Stimulated activated CD8-positive, alpha-beta memory T cell treated with anti-CD3 and anti-CD28 coated beads, Interleukin-12 subunit alpha, Interleukin-12 subunit beta, amount 100 ng/mL, for 1 hour (primary cell): ENCODE data around the gene DMXL1.
"Not testable (repeated sequence)": the region's sequence is repeated elsewhere in the genome, so short reads cannot be mapped to it uniquely, and the experiment has no call there.

Experiments
- DNase-seq: peaks from one replicate; pipeline ENCODE4 v3.0.0-alpha.2; 2020; ENCODE audit warnings: low read depth

Gene DMXL1

DNA sequence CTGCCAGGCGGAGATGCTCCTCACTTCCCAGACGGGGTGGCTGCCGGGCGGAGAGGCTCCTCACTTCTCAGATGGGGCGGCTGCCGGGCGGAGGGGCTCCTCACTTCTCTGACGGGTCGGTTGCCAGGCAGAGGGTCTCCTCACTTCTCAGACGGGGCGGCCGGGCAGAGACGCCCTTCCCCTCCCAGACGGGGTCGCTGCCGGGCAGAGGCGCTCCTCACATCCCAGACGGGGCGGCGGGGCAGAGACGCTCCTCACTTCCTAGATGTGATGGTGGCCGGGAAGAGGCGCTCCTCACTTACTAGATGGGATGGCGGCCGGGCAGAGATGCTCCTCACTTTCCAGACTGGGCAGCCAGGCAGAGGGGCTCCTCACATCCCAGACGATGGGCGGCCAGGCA is 51.6 kb downstream of the DMXL1 start:
- not testable (repeated sequence) for DNase-seq

DNA sequence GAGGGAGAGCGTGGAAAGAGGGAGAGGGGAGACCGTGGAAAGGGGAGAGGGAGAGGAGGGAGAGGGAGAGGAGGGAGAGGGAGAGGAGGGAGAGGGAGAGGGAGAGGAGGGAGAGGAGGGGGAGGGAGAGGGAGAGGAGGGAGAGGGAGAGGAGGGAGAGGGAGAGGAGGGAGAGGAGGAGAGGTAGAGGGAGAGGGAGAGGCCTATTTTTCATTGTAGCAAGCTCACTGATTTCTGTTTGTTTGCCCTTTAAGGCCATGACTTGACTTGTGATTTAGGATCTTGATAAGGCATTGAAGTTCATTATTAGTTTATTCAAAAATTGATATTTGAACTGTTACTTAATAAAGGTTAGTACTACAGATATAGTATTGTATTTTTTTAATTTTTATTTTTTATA is 52.4 kb downstream of the DMXL1 start:
- no peak for DNase-seq

DNA sequence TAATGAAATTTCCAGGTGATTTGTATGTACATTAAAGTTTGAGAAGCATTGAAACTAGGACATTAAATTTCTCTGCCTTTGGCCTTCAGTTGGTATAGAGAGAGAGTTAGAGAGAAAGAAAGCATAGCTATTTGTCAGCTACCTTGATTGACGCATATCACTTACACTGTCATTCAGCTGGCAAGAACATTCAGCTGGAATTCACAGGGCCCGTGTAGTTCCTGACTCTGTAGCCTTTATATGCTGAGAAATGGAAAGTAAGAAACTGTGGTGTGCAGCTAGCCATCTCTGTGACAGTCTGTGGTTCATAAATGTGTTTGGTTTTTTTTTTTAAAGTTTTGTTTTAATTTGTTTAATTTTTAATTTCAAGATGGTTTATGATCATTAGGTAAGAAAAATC is 58.9 kb downstream of the DMXL1 start:
- no peak for DNase-seq

DNA sequence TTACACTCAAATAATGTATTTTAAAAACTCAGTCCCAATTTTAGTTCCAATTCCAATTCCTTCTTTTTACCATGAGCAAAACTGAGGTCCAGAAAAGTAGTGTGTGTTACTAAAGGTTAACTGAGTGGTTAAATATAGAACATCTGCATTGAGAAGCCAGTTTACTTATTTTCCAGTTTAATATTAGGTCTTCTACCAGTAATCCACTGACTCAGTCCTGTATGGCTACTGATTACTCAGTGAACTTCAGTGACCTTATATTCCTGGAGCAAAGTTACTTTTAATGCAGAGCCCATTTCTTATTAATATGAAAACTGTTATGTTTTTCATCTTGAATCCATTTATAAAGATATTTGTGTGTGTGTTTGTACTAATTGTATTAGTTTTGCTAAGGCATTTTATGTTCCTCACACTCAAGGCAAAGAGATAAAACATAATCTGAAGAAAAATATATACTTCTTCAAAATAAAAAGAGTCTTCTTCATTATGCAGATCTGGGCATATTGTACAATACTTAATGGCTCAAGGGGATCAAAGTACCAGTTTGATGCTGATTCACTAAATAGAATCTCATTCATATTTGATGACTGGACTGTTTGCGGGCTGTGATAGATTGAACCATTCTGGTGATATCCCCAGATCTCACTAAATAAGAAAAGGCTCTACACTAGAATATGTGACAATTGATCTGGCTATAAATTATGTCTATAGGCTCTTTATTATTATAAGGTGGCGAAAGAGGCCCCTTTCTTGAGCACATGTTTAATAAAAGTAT is 60.8 kb downstream of the DMXL1 start:
- DNase-seq, result no peak

DNA sequence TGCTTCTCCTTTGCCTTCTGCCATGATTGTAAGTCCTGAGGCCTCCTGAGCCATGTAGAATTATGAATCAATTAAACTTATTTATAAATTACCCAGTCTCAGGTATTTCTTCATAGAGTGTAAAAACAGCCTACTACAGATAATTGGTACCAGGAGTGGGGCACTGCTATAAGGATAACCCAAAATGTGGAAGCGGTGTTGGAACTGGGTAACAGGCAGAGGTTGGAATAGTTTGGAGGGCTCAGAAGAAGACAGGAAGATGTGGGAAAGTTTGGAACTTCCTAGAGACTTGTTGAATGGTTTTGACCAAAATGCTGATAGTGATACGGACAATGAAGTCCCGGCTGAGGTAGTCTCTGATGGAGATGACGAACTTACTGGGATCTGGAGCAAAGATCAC is 64.9 kb downstream of the DMXL1 start:
- not testable (repeated sequence) for DNase-seq

DNA sequence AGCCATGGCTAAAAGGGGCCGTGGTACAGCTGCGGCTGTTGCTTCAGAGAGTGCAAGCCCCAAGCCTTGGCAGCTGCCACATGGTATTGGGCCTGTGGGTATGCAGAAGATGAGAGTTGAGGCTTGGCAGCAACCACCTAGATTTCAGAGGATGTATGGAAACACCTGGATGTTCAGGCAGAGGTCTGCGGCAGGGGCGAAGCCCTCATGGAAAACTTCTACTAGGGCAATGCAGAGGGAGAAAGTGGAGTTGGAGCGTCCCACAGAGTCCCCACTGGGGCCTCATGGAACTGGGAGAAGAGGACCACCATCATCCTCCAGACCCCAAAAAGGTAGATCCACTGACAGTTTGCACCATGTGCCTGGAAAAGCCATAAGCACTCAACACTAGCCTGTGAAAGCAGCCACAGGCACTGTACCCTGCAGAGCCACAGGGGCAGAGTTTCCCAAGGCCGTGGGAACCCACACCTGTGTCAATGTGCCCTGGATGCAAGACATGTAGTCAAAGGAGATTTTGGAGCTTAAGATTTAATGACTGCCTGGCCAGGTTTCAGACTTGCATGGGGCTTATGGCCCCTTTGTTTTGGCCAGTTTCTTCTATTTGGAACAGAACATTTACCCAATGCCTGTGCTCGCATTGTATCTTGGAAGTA is 65.9 kb downstream of the DMXL1 start:
- DNase-seq, result no peak

DNA sequence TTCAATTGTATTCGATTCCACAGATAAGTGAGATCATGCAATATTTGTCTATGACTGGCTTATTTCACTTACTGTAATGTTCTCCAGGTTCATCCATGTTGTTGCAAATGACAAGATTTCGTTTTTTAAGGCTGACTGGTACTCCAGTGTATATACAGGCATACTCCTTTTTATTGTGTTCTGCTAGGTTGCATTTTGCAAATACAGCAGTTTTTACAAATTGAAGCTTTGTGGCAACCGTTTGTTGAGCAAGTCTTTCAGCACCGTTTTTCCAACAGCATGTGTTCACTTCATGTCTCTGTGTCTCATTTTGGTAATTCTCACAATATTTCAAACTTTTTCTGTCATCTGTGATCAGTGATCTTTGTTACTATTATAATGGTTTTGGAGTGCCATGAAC is 82.7 kb downstream of the DMXL1 start:
- no peak for DNase-seq

DNA sequence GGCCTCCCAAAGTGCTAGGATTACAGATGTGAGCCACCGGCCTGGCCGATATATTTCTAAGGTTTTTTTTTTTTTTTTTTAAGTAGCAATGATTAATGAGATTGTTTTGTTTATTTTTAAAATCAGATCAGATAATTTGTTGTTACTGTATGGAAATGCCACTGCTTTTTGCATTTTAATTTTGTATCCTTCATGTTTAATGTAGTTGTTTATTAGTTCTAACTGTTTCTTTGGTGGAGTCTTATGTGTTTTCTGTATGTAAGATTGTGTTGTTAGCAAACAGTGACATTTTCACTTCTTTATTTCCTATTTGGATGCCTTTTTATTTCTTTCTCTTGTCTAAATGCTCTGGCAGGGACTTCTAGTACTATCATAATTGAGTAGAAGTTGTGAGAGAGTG is 87.3 kb downstream of the DMXL1 start:
- no peak for DNase-seq

DNA sequence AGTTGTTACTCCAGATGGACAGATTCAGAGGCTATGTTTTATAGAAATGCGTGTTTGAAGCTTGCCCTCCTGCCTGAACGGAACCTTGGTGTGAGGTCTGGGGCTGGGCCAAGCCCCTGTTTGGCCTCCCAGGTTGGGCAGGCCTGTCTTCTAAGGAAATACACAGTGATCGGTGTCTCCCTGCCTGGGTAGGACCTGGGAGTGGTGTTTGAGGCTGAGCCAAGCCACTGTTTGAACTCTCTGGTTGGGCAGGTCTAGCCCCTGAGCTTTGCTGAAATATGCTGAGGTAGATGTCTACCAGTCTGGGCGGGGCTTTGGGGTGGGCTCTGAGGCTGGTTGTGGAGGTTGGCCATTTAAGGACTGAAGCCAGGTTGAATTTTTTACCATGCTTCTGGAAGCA is 90.5 kb downstream of the DMXL1 start:
- DNase-seq, result no peak

DNA sequence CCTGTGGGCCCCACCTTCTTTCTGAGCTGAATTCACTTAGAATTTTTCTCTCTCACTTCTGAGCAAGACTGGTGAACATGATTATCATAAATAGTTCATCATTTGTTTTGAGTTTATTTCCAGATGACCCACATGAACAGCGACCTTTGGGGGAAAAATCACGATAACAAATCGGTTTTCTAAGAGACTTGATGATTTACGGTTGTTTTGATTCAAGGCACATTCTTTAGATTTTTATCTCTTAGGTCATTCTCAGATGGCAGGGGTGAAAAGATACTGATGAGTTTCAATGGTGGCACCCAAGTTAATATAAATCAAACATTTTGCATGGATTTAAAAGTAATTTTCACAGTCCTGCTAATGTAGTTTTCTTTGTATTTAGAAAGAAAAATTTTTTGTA is 95.1 kb downstream of the DMXL1 start:
- no peak for DNase-seq

DNA sequence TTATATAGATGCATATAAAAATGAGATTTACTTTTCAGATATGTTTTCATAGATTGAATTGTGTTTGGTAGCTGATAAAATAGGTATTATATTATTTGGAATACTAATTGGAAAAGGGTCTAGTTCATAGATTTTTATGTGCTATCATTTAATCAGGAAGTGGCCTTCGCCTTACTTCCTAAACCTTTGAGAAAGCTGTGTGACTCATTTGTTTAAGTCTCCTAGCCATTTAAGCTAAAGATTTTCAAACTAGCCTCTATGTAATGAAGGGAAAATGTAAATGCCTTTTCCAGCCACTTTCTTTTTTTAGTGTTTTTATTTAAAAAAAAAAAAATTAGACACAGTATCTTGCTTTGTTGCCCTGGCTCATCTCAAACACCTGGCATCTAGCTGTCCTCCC is 97.5 kb downstream of the DMXL1 start:
- DNase-seq, result no peak

DNA sequence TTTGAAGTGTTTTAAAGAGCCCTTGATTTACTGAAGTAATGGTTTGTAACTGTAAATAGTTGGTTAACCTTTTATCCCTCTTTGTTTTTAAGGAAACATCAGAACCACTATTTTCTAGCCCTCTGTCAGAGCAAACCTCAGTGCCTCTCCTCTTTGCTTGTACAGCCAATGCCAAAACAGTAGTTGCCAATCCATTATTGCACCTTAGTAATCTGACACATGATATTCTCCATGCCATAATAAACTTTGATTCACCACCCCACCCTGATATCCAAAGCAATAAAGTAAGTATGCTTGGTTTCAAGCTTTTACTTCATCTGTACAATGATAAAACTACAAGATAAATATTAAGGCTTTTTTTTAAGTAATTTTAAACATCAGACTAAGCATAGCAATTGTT is 100.8 kb downstream of the DMXL1 start:
- no peak for DNase-seq

DNA sequence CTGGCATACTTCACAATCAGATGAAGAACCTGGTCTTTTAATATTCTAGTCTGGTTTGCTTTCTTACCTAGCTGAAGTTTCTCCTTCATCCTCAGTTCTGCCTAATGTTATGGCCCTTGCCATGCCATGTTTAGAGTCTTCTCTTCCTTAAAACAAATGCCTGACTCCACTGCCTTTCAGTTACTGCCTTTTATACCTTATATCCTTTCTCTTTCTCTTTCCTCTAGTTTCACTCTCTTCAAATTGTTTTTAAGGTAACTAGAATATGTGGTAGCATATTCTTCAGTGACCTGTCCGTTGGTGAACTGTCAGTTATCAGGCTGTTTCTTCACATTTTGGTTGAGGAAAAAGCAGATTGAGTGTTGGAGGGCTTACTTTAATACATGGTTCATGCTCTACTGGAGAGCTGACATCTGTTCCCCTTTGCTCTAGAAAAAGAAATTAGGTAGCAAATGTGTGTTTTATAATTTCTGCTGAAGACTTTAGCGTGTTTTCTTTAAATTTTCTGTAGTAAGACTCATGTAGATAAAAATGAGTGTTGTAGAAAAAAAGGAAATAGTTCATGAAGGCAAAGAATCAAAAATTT is 103.8 kb downstream of the DMXL1 start:
- no peak for DNase-seq

DNA sequence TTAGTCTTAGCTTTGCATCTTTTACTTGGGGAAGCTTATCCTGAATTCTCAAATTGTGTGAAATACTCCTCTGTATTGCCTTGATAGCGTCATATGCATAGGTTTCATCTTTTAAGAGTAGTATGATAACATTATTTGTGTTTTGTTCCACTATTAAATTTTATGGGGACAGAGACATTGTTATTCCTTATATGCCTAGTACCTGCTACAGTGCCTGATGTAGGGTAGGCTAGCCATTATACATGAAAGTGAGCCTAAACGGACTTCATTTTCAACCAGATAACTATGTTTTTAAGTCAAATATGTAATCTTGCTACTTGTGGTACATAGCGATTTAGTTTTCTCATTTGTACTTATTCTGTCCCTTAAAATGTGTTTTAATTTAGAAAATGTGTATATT is 105.9 kb downstream of the DMXL1 start:
- DNase-seq, result no peak

DNA sequence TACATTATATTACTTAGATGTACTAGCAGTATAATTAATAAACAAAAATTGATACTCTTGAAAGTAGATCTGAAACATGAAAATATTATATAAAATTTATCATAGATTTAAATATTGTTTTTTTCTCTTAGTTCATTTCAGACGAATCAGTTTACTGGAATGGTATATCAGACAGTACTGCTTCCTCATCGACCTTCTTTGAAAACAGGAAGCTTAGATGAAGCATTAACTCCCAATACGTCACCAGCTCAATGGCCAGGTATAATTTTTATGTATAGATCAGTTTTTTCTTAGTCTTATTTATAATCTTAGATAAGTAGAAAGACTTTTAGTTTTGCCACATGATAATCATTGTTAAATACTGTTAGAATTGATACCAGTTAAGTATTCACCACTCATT is 106.3 kb downstream of the DMXL1 start:
- DNase-seq, result no peak

DNA sequence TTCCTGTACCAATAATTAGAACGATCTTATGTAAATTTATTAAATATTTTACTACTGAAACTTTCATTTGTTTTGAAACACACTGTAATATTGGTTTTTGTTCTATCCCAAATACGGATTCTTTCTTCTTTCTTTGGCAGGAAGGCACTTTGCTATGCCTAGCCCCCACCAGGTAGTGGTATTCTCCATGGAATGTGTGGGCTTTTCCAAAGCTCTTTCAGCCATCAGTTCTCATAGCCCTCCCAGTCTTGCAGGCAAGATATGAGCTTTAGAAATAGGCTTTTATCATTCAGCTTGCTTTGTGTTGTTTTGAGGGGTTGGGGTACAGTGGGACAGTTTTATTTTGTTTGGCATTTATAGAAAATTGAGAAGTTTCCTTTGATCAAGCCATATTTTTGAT is 107.5 kb downstream of the DMXL1 start:
- DNase-seq, result no peak

DNA sequence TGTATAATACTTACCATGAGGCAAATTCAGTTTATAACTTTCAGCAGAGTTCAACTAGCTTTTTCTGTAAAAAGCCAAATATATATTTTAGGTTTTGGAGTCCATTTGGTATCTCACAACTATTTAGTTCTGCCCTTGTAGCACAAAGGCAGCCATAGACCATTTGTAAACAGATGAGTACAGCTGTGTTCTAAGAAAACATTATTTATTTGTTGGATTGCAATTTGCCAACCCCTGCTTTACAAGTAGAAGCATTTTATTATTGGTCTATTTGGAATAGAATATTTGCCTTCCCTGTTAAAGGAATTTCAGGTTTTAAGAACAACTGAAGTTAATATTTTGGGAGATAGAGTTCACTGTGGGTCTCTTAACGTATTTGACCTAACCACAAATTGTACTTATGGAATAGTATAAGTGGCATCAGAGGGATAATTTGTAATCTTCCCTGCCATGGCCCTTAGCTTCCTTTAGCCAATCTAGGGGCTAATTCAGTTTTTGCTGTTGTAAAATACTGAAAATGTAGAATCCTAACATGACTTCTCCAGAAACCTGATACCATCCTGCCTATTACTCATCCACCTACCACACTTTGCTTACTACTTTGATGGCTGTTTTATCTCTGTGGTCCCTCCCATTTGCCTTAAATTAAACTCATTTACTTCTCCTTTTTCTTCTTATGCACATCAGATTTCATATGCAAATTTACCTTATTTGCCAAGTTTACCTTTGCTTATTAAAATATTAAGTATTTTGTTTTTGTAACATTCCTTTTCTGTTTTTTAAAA is 109.2 kb downstream of the DMXL1 start:
- DNase-seq, result no peak

DNA sequence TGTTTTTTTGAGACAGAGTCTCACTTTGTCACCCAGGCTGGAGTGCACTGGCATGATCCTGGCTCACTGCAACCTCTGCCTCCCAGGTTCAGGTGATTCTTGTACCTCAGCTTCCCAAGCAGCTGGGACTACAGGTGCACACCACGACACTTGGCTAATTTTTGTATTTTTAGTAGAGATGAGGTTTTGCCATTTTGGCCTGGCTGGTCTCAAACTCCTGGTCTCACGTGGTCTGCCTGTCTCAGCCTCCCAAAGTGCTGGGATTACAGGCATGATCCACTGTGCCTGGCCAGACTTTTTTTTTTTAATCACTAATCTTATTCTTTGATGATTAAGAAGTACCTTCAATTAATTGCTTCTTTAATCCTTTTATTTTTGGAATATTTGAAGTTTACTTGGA is 114.6 kb downstream of the DMXL1 start:
- DNase-seq, result not testable (repeated sequence)

DNA sequence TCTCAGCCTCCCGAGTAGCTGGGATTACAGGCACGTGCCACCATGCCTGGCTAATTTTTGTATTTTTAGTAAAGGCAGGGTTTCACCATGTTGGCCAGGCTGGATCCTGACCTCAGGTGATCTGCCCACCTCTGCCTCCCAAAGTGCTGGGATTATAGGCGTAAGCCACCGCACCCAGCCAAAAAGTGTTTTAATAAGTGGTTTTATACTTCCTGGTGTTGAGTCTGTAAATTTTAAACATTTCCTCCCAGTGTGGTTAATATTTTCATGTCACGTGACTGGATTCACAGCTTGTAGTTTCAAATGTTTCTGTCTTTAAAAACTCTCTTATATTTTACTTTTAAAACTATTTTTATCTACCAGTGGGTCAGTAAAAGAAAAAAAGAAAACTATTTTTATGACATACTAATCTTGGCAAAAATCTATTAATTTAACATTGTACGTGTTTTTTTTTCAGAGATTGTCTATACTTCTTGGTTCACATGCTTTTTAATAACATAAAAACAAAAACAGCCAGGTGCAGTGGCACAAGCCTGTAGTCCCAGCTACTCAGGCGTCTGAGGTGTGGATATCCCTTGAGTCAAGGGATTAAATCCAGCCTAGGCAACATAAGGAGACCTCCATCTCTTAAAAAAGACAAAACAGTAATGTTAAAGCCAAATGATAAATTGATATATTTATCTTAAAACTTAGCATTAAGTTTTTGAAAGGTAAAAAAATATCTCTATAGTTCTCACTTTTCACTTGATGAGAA is 117.1 kb downstream of the DMXL1 start:
- DNase-seq, result no peak

DNA sequence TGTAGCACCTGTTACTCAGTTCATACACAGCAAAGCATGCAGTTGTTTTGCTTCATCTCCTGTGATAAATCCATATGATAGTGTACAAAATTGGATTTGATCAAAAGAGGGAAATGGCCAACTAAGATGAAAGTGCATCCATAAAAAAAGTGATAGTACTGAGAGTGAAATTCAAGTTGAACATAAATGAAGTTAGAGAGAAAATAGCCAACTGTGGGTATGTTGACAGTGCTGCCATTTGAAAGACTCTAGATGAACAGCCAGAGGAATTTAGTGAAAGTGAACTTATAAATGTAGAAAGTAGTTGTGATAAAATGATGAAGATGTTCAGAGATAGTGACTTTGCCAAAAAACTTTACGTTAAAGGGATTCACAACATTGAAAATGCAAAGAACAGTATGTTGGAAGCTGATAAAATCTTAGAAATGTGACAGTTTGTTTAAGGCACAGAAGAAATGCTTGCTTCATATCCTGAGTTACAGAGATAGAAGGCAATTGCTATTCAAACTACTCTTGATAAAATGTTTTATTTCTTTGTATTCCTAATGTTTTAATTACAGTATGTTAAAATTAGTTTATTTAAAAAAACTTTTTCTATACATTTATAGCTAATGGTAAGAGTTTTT is 119.7 kb downstream of the DMXL1 start:
- DNase-seq, result no peak

DNA sequence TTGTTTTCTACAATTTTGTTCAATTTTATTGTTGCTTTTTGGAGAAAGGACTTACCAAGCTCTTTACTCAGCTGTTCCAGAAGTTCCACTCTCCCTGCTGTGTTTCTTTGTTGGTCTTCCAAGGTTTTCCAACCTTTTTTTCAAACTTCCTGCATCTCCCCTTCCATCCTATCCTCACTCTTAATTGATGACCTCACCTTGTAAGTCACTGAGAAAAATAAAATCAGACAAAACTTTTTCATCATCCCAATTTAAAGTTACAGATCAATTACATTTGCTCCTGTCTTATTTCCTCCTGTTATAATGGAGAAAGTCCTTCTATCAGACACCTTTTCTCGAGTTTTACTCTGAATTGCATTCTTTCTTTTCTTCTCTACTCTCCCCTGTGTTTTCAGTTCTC is 121.1 kb downstream of the DMXL1 start:
- DNase-seq, result no peak

DNA sequence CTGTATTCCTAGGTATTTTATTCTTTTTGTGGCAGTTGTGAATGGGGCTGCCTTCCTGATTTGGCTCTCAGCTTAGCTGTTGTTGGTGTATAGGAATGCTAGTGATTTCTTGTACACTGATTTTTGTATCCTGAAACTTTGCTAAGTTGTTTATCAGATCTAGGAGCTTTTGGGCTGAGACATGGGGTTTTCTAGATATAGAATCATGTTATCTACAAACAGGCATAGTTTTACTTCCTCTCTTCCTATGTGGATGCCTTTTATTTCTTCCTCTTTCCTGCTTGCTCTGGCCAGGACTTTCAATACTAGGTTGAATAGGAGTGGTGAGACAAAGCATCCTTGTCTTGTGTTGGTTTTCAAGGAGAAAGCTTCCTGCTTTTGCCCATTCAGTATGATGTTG is 129.9 kb downstream of the DMXL1 start:
- DNase-seq, result no peak
